NCI-H2227 (cell line): ENCODE measurements around the gene SLC17A1.

ENCODE experiments used
- DNase-seq: peaks from one replicate; lab custom pipeline; 2025; ENCODE audit not compliant: unreplicated experiment; lab: John Stamatoyannopoulos, UW

Gene SLC17A1

GRCh38 chr6:25831532-25832306 lies at the start of gene SLC17A1:
Gene SLC17A1, minus strand, starts transcription at chr6:25832052. Its CDS starts 1,495 bp downstream, at chr6:25830557.
- DNase-seq = no peak

GRCh38 chr6:25880601-25881000 lies 48.7 kb upstream of the SLC17A1 start:
- DNase-seq = no peak

- DNase-seq = no peak
These were observed 47.0 kb upstream of the SLC17A1 start for GRCh38 chr6:25878721-25879322.

- DNase-seq = no peak
These were observed 44.2 kb upstream of the SLC17A1 start for GRCh38 chr6:25875926-25876602.

GRCh38 chr6:25875563-25875905 lies 43.7 kb upstream of the SLC17A1 start:
- no peak for DNase-seq

- DNase-seq = no peak
These were observed 43.1 kb upstream of the SLC17A1 start for GRCh38 chr6:25874822-25875562.

GRCh38 chr6:25874118-25874517 lies 42.3 kb upstream of the SLC17A1 start, which contains the start of gene SLC17A3:
Gene SLC17A3, minus strand, starts transcription at chr6:25874243. Its CDS starts 5,856 bp downstream, at chr6:25868387.
- no peak for DNase-seq

- DNase-seq = no peak
These were observed 41.0 kb upstream of the SLC17A1 start for GRCh38 chr6:25872814-25873213.

- DNase-seq = no peak
These were observed 38.0 kb upstream of the SLC17A1 start for GRCh38 chr6:25869840-25870239.

GRCh38 chr6:25868436-25869183 lies 36.8 kb upstream of the SLC17A1 start:
- DNase-seq = no peak

GRCh38 chr6:25866011-25866410 lies 34.2 kb upstream of the SLC17A1 start:
- DNase-seq = no peak

- no peak for DNase-seq
These were observed 31.5 kb upstream of the SLC17A1 start for GRCh38 chr6:25863360-25863759.

- no peak for DNase-seq
These were observed 30.3 kb upstream of the SLC17A1 start for GRCh38 chr6:25862199-25862598.

GRCh38 chr6:25852756-25853155 lies 20.9 kb upstream of the SLC17A1 start:
- DNase-seq = no peak

GRCh38 chr6:25851961-25852360 lies 20.1 kb upstream of the SLC17A1 start:
- no peak for DNase-seq

GRCh38 chr6:25844518-25844917 lies 12.7 kb upstream of the SLC17A1 start:
- DNase-seq = no peak

GRCh38 chr6:25842526-25842925 lies 10.7 kb upstream of the SLC17A1 start:
- no peak for DNase-seq

GRCh38 chr6:25835442-25836283 lies 3.8 kb upstream of the SLC17A1 start:
- DNase-seq = no peak

GRCh38 chr6:25834950-25835349 lies 3.1 kb upstream of the SLC17A1 start:
- no peak for DNase-seq

- DNase-seq = no peak
These were observed 1.3 kb upstream of the SLC17A1 start for GRCh38 chr6:25833136-25833535.
